ENCODE measurements around the gene TOX2.

DNA sequence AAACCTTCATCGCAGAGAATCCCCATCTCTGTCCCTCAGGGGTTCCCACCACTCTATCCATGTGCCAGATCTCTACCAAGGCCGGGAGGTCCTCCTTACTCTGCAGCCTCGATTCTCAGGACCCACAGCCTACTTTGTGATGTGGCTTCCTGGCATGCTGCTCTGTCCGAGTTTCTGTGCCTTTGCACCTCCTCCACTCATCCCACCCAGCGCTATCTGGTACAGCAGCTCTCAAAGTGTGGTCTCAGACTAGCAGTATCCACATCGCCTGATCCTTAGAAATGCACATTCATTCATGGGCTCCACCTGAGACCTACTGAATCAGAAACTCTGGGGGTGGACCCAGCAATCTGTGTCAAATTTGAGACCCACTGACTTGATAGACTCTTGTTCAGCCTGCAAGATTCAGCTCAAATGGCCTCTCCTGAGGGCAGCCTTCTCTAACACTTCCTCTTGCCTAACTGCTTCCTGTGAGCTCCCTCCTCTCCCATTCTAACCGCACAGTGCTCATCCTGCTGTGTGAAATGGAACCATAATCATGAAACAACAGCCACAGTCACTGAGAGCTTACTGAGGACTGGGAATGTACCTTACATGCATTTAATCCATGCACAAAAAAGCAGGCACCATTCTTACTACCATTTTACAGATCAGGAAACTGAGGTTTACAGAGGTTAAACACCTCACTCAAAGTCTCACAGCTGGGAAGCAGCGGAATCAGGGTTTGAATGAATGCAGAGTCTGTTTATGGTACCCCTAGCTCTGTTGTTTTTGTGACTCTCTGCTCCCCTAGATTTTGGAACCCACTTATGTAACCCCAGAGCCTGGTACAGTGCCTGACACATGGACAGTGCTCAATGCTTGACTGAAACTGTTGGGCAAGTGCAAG, 202.9 kb downstream of the TOX2 start:
- TF ChIP-seq, protein P1, sequence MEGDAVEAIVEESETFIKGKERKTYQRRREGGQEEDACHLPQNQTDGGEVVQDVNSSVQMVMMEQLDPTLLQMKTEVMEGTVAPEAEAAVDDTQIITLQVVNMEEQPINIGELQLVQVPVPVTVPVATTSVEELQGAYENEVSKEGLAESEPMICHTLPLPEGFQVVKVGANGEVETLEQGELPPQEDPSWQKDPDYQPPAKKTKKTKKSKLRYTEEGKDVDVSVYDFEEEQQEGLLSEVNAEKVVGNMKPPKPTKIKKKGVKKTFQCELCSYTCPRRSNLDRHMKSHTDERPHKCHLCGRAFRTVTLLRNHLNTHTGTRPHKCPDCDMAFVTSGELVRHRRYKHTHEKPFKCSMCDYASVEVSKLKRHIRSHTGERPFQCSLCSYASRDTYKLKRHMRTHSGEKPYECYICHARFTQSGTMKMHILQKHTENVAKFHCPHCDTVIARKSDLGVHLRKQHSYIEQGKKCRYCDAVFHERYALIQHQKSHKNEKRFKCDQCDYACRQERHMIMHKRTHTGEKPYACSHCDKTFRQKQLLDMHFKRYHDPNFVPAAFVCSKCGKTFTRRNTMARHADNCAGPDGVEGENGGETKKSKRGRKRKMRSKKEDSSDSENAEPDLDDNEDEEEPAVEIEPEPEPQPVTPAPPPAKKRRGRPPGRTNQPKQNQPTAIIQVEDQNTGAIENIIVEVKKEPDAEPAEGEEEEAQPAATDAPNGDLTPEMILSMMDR (IDR thresholded peaks at IDR 0.05), result no peak
- TF ChIP-seq ZFX (IDR thresholded peaks at IDR 0.05; ENCODE audit: borderline replicate concordance), result no peak

Measured in 22Rv1 (cell line).